ENCODE measurements around the gene ADM5.
A peak's percentile ranks its signal among the peaks of the same experiment; 100 is the strongest.

Gene ADM5

DNA sequence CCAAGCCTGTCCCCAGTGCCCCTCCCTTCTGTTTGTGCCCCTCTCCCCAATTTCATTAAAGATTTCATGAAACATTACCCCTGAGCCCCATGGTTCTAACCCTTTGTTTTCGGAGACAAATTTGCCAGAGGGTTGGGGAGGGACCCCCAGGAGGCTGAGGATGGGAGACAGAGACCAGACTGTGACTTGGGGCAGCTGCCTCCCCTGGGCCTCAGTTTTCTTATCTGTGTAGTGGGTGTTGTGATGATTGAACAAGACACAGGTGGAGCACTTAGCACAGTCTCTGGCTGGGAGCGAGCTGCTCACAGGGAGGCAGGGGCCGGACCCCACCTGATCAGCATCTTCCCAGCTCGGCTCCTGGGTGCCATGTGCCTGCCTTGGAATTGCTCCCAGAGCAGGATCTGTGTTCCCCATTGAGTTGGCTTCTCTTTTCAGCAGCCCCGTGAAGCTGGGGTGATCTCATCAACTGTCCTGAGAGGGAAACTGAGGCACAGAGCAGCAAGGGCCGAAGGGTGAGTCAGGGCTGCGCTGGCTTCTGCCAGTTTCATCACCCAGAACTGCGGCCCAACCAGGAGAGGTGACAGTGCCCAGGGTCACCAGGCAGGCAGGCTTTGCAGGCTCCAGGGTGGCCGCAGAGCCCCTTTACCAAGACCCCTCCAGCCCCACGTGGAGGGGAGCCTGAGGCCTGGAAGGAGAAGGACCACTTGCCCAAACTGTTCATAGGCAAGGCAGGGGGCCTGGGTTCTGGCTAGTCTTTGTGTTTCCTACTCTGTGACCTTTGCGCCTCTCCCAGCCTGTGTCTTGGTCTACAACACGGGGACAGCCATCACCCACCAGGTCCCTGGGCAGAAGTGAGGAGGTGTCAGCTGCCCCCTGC, 30.6 kb upstream of the ADM5 start:
- Histone ChIP-seq H3K4me1 (ENCODE audit: control insufficient read depth in 2 of 2, insufficient read depth in 2 of 2, low read length in 2 of 2) (peaks cover 0 to 3% of the 10 kb centered on the region in 2 donors), H3K9me3 (ENCODE audit: control insufficient read depth in 2 of 2, low read length in 2 of 2) (no peaks in the 10 kb centered on the region), H3K27me3 (ENCODE audit: control insufficient read depth in 2 of 2, insufficient read depth in 2 of 2, low read length in 2 of 2) (no peaks in the 10 kb centered on the region), H3K27ac (ENCODE audit: low read depth in 2 of 2, low read length in 2 of 2) (no peak overlapping the region), H3K4me3 (ENCODE audit: low read length in 2 of 2) (no peak overlapping the region), H3K9ac (ENCODE audit: low read depth in 1 of 2, low read length in 2 of 2) (no peak overlapping the region), H3K36me3 (ENCODE audit: control insufficient read depth in 2 of 2, insufficient read depth in 2 of 2, low read length in 2 of 2) (peaks cover 53 to 74% of the 10 kb centered on the region in 2 donors)

- Histone ChIP-seq H3K36me3 (ENCODE audit: control insufficient read depth in 2 of 2, insufficient read depth in 2 of 2, low read length in 2 of 2) (peaks cover 41 to 60% of the 10 kb centered on the region in 2 donors), H3K27me3 (ENCODE audit: control insufficient read depth in 2 of 2, insufficient read depth in 2 of 2, low read length in 2 of 2) (no peaks in the 10 kb centered on the region), H3K4me1 (ENCODE audit: control insufficient read depth in 2 of 2, insufficient read depth in 2 of 2, low read length in 2 of 2) (peaks cover 8 to 9% of the 10 kb centered on the region in 2 donors), H3K27ac (ENCODE audit: low read depth in 2 of 2, low read length in 2 of 2) (no peak overlapping the region), H3K9me3 (ENCODE audit: control insufficient read depth in 2 of 2, low read length in 2 of 2) (no peaks in the 10 kb centered on the region), H3K4me3 (ENCODE audit: low read length in 2 of 2) (no peak overlapping the region), H3K9ac (ENCODE audit: low read depth in 1 of 2, low read length in 2 of 2) (no peak overlapping the region)
Measured at GRCh38 chr19:49660338-49660961, 28.9 kb upstream of the ADM5 start.

DNA sequence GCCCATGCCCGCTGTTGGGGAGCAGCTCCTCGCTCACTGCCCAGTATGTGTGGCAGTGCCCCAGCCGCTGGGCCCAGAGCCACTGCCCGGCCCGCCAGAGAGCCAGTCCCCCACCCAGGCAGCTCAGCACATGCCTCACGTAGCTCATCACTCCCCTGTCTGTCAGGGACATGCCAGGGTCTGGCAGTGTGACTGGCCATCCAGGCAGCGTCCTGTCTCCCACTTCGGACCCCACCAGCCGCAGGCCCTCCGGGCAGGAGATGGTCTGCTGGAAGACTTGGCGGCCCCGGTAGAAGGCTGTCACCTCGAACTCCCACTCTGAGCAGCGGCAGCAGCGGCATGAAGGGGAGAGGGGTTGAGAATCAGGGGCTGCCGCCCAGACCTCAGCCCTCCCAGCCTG, 27.4 kb upstream of the ADM5 start:
- H3K36me3 ChIP-seq (ENCODE audit: control insufficient read depth in 2 of 2, insufficient read depth in 2 of 2, low read length in 2 of 2) = peaks cover 32 to 45% of the 10 kb centered on the region in 2 donors
- no peak overlapping the region for H3K9ac ChIP-seq (ENCODE audit: low read depth in 1 of 2, low read length in 2 of 2)
- no peaks in the 10 kb centered on the region for H3K9me3 ChIP-seq (ENCODE audit: control insufficient read depth in 2 of 2, low read length in 2 of 2)
- H3K27me3 ChIP-seq (ENCODE audit: control insufficient read depth in 2 of 2, insufficient read depth in 2 of 2, low read length in 2 of 2) = no peaks in the 10 kb centered on the region
- H3K4me1 ChIP-seq (ENCODE audit: control insufficient read depth in 2 of 2, insufficient read depth in 2 of 2, low read length in 2 of 2) = peaks cover 16 to 17% of the 10 kb centered on the region in 2 donors
- H3K27ac ChIP-seq (ENCODE audit: low read depth in 2 of 2, low read length in 2 of 2) = no peak overlapping the region
- H3K4me3 ChIP-seq (ENCODE audit: low read length in 2 of 2) = no peak overlapping the region

GRCh38 chr19:49663224-49663623, 26.2 kb upstream of the ADM5 start:
- Histone ChIP-seq H3K9me3 (ENCODE audit: control insufficient read depth in 2 of 2, low read length in 2 of 2) (no peaks in the 10 kb centered on the region), H3K4me1 (ENCODE audit: control insufficient read depth in 2 of 2, insufficient read depth in 2 of 2, low read length in 2 of 2) (peaks cover 16 to 17% of the 10 kb centered on the region in 2 donors), H3K36me3 (ENCODE audit: control insufficient read depth in 2 of 2, insufficient read depth in 2 of 2, low read length in 2 of 2) (peaks cover 25 to 36% of the 10 kb centered on the region in 2 donors), H3K27me3 (ENCODE audit: control insufficient read depth in 2 of 2, insufficient read depth in 2 of 2, low read length in 2 of 2) (no peaks in the 10 kb centered on the region), H3K4me3 (ENCODE audit: low read length in 2 of 2) (peak overlapping the region in 1 of 2 donors; percentile 89), H3K27ac (ENCODE audit: low read depth in 2 of 2, low read length in 2 of 2) (no peak overlapping the region), H3K9ac (ENCODE audit: low read depth in 1 of 2, low read length in 2 of 2) (no peak overlapping the region)

GRCh38 chr19:49664171-49665035, 25.0 kb upstream of the ADM5 start:
- Histone ChIP-seq H3K36me3 (ENCODE audit: control insufficient read depth in 2 of 2, insufficient read depth in 2 of 2, low read length in 2 of 2) (peaks cover 16 to 27% of the 10 kb centered on the region in 2 donors), H3K9me3 (ENCODE audit: control insufficient read depth in 2 of 2, low read length in 2 of 2) (no peaks in the 10 kb centered on the region), H3K4me3 (ENCODE audit: low read length in 2 of 2) (peak overlapping the region; percentile 89 to 98), H3K9ac (ENCODE audit: low read depth in 1 of 2, low read length in 2 of 2) (peak overlapping the region; percentile 78 to 86), H3K4me1 (ENCODE audit: control insufficient read depth in 2 of 2, insufficient read depth in 2 of 2, low read length in 2 of 2) (peaks cover 16 to 17% of the 10 kb centered on the region in 2 donors), H3K27ac (ENCODE audit: low read depth in 2 of 2, low read length in 2 of 2) (peak overlapping the region; percentile 84 to 96), H3K27me3 (ENCODE audit: control insufficient read depth in 2 of 2, insufficient read depth in 2 of 2, low read length in 2 of 2) (no peaks in the 10 kb centered on the region)

DNA sequence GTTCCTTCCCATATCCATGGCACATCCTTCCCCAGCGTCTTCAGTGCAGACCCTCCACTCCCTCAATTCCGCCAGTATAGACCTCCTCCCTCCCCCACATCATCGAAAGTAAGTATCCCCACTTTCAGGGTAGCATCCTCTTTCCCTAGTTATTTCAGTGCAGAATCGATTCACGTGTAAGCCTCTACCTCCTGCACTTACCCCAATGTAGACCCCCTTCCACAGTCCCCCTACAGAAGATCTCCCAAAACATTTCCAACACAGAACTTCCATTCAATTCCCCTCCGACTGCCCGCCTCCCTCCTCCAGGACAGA, 24.4 kb upstream of the ADM5 start:
- H3K27me3 ChIP-seq (ENCODE audit: control insufficient read depth in 2 of 2, insufficient read depth in 2 of 2, low read length in 2 of 2) = no peaks in the 10 kb centered on the region

GRCh38 chr19:49665351-49666119, 23.9 kb upstream of the ADM5 start, which contains the start of the genes BCL2L12 and IRF3:
Gene BCL2L12, plus strand, starts transcription at chr19:49665933. Its CDS starts 760 bp downstream, at chr19:49666693.
Gene IRF3, minus strand, starts transcription at chr19:49665857. Its CDS starts 1,019 bp downstream, at chr19:49664838.
- Histone ChIP-seq H3K4me1 (ENCODE audit: control insufficient read depth in 2 of 2, insufficient read depth in 2 of 2, low read length in 2 of 2) (peaks cover 16 to 17% of the 10 kb centered on the region in 2 donors), H3K27ac (ENCODE audit: low read depth in 2 of 2, low read length in 2 of 2) (peak within 1 kb of the TSS; percentile 84 to 96), H3K36me3 (ENCODE audit: control insufficient read depth in 2 of 2, insufficient read depth in 2 of 2, low read length in 2 of 2) (peaks cover 8 to 17% of the 10 kb centered on the region in 2 donors), H3K27me3 (ENCODE audit: control insufficient read depth in 2 of 2, insufficient read depth in 2 of 2, low read length in 2 of 2) (no peaks in the 10 kb centered on the region), H3K9ac (ENCODE audit: low read depth in 1 of 2, low read length in 2 of 2) (peak within 1 kb of the TSS; percentile 78 to 86), H3K4me3 (ENCODE audit: low read length in 2 of 2) (peak within 1 kb of the TSS; percentile 89 to 98), H3K9me3 (ENCODE audit: control insufficient read depth in 2 of 2, low read length in 2 of 2) (no peaks in the 10 kb centered on the region)

More for the DNA sequence above, 24.4 kb upstream of the ADM5 start:
- Histone ChIP-seq H3K36me3 (ENCODE audit: control insufficient read depth in 2 of 2, insufficient read depth in 2 of 2, low read length in 2 of 2) (peaks cover 11 to 21% of the 10 kb centered on the region in 2 donors), H3K9ac (ENCODE audit: low read depth in 1 of 2, low read length in 2 of 2) (peak overlapping the region; percentile 78 to 86), H3K4me3 (ENCODE audit: low read length in 2 of 2) (peak overlapping the region; percentile 89 to 98), H3K27ac (ENCODE audit: low read depth in 2 of 2, low read length in 2 of 2) (peak overlapping the region; percentile 84 to 96), H3K9me3 (ENCODE audit: control insufficient read depth in 2 of 2, low read length in 2 of 2) (no peaks in the 10 kb centered on the region), H3K4me1 (ENCODE audit: control insufficient read depth in 2 of 2, insufficient read depth in 2 of 2, low read length in 2 of 2) (peaks cover 16 to 17% of the 10 kb centered on the region in 2 donors)

DNA sequence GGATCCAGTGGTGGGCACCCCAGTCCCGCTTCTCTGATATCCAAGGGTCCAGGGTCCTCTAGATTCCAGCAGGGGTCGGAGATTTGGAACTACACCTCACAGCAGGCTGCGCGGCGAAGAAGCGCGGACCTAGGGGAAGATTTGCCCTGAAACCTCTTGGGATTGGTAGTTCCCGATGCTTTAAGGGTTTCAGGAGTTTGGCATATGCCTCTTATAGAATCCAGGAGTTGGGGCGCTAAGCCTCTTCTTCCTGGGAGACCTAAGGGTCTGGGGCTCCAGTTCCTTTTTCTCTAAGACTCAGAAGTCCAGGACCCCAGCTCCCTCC, 23.3 kb upstream of the ADM5 start:
- Histone ChIP-seq H3K9me3 (ENCODE audit: control insufficient read depth in 2 of 2, low read length in 2 of 2) (no peaks in the 10 kb centered on the region), H3K4me1 (ENCODE audit: control insufficient read depth in 2 of 2, insufficient read depth in 2 of 2, low read length in 2 of 2) (peaks cover 16 to 17% of the 10 kb centered on the region in 2 donors), H3K27ac (ENCODE audit: low read depth in 2 of 2, low read length in 2 of 2) (peak overlapping the region; percentile 84 to 96), H3K36me3 (ENCODE audit: control insufficient read depth in 2 of 2, insufficient read depth in 2 of 2, low read length in 2 of 2) (peaks cover 8 to 16% of the 10 kb centered on the region in 2 donors), H3K9ac (ENCODE audit: low read depth in 1 of 2, low read length in 2 of 2) (peak overlapping the region; percentile 42 to 86), H3K4me3 (ENCODE audit: low read length in 2 of 2) (peak overlapping the region; percentile 89 to 98), H3K27me3 (ENCODE audit: control insufficient read depth in 2 of 2, insufficient read depth in 2 of 2, low read length in 2 of 2) (no peaks in the 10 kb centered on the region)

DNA sequence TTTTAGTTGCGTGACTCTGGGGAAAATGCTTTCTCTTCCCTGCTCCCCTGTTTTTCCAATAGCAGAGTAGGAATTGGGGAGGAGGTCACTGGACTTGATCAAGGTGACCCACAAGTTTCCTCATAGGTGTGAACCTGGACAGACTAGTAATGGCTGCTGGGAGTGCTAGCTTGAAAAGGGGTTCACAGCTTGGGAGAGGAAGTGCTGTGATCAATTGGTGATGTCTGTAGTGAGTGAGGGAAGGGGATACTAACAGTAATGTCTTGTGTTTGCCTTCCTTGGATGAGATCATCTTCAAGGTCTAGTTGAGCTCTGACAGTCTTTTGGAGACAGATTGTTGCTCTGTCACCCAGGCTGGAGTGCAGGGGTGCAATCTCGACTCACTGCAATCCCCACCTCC, 21.9 kb upstream of the ADM5 start:
- H3K36me3 ChIP-seq (ENCODE audit: control insufficient read depth in 2 of 2, insufficient read depth in 2 of 2, low read length in 2 of 2) = peaks cover 0 to 4% of the 10 kb centered on the region in 2 donors
- no peaks in the 10 kb centered on the region for H3K9me3 ChIP-seq (ENCODE audit: control insufficient read depth in 2 of 2, low read length in 2 of 2)
- no peak overlapping the region for H3K4me3 ChIP-seq (ENCODE audit: low read length in 2 of 2)
- no peak overlapping the region for H3K27ac ChIP-seq (ENCODE audit: low read depth in 2 of 2, low read length in 2 of 2)
- no peaks in the 10 kb centered on the region for H3K27me3 ChIP-seq (ENCODE audit: control insufficient read depth in 2 of 2, insufficient read depth in 2 of 2, low read length in 2 of 2)
- H3K9ac ChIP-seq (ENCODE audit: low read depth in 1 of 2, low read length in 2 of 2) = no peak overlapping the region
- peaks cover 19 to 21% of the 10 kb centered on the region in 2 donors for H3K4me1 ChIP-seq (ENCODE audit: control insufficient read depth in 2 of 2, insufficient read depth in 2 of 2, low read length in 2 of 2)

All from mucosa of rectum (tissue), 2 donors.